GM12801 (cell line): ENCODE measurements around the gene CTDSP1.

Experiments
- TF ChIP-seq, protein P1 (sequence below): IDR thresholded peaks from one replicate; pipeline ENCODE4 v1.5.1; 2011; ENCODE audit warnings: control low read depth; ENCODE audit not compliant: insufficient read length; ENCODE audit errors: extremely low read depth

CTDSP1 gene

DNA sequence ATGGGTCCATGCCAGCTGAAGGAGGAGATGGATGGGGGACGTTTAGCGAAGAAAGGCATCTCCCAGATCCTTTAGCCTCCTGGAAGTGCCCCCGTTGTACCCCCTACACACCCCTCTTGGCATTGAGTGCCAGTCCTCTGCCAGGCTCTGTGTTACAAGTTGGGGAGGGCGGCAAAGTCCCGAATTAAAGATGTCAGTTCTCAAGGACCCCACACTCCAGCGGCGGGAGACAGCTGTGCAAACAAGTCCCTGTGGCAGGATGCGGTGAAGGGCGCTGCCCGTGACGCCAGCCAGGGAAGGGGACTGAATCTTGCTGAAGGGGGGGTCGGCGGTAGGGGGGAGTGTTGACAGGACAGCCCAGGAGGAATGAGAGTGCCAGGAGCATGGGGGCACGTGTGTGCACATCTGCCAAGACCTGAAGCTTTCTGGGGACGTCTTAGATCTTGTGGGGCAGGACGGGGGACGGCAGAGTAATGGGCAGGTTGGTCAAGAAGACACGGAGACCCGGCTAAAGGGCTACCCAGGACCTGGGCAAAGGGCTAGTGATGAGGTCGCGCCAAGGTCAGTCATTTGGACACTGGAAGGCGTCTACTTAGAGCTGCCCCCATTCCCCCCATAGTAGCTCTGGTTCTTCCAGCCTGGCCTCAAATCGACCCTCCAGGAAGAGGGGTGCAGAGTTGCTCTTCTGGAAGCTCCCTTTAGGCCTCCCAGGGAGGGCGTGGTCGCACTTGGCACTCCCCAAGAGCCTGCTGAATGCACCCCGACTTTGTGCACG is 2.8 kb upstream of the CTDSP1 start:
- TF ChIP-seq, protein P1, sequence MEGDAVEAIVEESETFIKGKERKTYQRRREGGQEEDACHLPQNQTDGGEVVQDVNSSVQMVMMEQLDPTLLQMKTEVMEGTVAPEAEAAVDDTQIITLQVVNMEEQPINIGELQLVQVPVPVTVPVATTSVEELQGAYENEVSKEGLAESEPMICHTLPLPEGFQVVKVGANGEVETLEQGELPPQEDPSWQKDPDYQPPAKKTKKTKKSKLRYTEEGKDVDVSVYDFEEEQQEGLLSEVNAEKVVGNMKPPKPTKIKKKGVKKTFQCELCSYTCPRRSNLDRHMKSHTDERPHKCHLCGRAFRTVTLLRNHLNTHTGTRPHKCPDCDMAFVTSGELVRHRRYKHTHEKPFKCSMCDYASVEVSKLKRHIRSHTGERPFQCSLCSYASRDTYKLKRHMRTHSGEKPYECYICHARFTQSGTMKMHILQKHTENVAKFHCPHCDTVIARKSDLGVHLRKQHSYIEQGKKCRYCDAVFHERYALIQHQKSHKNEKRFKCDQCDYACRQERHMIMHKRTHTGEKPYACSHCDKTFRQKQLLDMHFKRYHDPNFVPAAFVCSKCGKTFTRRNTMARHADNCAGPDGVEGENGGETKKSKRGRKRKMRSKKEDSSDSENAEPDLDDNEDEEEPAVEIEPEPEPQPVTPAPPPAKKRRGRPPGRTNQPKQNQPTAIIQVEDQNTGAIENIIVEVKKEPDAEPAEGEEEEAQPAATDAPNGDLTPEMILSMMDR = no peak

DNA sequence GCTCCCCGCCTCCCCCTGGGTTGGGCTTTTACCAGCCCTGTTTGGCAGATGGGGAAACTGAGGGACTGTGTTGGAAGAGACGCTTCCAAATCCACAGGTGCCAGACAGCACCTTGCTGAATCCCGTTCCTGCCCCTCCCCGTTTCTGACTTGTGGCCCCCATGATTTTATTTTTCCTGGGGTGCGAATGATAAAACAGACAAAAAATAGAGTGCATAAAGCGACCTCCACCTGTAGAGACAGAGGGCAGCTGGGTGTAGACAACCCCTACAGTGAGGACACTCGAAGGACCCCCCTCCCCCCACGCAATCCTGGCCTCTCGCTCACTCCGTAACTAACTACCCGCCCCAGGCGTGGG is 2.2 kb upstream of the CTDSP1 start:
- TF ChIP-seq, protein P1 = no peak

DNA sequence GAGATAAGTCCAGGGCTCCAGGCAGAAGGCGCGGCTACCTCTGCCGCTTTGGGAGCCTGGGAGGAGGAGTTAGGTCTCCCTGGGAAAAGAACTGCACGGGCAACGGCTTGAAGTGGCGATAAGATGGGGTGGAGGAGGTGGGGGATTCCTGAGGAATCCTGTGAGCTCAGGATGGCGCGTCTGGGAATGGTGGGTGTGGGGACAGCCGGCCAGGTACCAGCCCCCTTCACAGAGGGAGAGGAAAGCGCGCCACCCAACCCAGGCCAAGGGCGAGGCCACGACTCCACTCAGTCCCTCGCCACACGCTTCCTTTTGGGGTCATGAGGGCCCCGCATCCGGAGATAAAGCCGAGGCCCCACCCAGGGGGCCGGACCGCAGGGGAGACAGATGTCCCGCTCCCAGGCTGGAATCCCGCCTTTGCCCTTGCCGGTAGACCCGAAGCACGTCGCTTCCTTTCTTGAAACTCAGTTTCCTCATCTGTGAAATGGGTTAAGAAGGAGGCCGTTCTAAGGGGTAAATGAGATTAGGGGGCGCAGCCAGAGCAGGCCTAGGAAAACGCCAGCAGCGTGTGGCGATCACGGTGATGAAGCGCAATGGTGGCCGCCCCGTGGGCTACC is 1.7 kb upstream of the CTDSP1 start:
- TF ChIP-seq, protein P1 = no peak

DNA sequence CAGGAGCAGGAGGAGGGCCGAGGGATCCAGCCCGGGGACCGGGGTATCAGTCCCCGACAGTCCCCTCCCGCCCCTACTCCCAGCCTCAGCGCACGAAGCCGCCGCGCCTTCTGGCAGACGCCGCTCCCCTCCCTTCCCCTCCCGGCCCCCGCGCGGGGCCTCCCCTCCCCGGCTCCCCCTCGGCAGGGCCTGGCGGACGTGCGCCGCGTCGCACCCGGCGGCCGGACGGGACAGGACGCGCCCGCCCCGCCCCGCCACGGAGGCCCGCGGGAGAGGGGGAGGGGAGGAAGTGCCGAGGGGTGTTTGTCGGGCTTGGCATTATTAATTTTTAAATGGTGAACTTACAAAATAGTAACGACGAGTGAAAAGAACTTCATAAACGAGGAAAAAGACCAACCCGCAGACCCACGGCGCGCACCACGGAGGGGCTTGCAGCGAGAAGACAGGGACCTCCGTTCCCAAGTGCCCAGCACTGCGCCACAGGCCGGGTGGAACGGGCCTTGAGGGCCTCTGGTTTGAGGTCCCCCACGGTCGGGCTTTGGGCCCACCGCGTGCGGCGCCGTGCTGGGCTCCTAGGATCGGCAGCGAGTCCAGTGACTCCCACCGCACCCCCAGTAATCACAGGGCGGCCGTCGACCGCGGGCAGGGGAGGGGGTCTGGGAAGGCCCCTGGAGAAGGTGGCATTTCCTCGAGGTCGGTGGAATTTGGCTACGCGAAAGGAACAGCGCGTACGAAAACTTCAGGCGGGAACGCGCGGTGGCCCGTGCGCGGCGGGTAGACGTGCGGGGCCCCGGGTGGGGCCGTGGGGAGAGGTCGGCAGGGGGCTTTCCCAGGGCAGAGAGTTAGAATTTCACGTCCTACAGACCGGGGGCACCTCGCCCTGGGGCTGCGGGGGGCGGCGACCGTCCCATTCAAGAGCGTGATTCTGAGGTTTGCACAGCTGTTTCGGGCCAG is 954 bp upstream of the CTDSP1 start:
- TF ChIP-seq, protein P1 = no peak

DNA sequence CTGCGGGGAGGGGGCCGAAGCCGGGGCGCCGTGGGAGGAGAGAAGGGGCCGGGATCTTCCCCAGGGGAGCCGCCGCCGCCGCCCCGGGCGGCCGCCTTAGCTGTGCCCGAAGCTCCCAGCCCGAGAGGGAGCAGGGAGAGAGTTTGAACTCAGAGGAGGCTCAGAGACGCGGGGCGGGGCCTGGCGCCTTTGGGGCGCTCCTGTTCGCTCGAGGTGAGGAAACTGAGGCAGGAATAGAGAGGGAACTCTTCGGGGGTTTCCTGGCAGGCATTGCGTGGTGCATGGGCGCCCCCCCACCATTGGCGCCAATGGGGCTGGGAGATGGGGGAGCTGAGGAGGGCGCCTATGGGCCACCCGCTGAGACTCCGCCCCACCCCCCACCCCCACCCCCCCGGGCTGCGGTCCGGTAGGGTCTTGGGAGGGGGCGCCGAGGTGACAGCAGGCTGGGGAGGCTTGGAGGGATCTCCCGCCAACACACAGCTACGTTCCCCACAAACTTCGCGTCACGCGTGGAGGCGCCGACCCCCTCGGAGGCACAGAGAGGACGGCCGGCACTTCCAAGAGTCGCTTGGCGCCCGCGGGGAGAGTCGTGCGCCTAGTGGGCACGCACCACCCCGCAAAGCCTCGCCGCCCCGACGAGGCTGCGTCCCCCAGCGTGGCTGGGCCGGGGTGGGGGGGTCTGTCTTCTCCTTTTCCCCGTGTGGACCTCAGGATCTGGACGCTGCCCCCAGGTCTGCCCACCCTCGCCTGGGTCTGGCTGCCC is 680 bp downstream of the CTDSP1 start:
- TF ChIP-seq, protein P1 = no peak

DNA sequence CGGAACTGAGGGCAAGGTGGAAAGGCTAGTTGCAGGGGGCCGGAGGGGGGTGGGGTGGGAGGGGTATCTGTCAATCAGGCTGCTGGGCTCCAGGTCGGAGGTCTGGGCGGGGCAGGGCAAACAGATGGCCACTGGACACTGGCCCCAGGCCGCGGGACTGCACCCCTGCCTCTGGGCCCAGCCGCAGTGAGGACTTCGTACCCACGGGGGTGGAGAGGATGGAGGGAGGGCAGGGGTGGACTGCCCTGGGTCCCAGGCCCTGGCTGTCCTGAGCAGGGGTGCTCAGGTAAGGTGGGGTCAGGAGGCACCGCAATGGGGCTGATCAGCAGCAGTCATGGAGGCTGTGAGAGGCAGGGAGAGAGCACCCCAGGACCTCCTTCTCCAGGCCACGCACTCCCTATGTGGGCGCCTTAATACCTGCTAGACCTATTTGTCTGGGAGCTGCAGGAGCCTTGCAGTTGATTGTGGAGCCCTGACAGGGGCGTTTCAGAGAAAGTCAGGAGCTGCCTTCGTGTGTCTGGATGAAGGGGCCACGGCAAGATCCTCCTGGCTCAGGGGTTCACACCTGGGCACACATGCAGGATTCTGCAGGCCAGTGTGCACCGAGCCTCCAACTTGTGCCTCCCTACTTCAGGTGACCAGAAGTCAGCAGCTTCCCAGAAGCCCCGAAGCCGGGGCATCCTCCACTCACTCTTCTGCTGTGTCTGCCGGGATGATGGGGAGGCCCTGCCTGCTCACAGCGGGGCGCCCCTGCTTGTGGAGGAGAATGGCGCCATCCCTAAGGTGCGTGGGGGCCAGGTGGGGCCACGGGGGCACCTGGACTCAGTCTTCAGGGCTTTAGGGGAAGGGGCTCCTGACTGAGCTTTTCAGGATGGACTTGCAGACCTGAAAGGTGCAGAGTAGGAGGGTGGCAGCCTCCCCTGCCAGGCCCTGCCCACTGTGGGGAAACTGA is 1.5 kb downstream of the CTDSP1 start:
- TF ChIP-seq, protein P1 = no peak
